MG63 (cell line): ENCODE data around the gene PARK7. TPM values are rescaled to one million over a fixed set of nuclear protein-coding genes. Genes with fewer than 3 reads are reported as not detected.

ENCODE experiments used
- DNase-seq: peaks from one replicate; pipeline ENCODE4 v3.0.0-alpha.2; 2020
- H3K27me3 ChIP-seq: fragments of 250-450 bp; sonication (Bioruptor Pico); 2 replicates; pipeline ENCODE4 v1.5.1; 2020; ENCODE audit warnings: mild to moderate bottlenecking, moderate library complexity
- H3K36me3 ChIP-seq: fragments of 250-450 bp; sonication (Bioruptor Pico); 2 replicates; pipeline ENCODE4 v1.5.1; 2020; ENCODE audit warnings: mild to moderate bottlenecking, moderate library complexity
- H3K4me3 ChIP-seq: fragments of 250-450 bp; sonication (Bioruptor Pico); 2 replicates; pipeline ENCODE4 v1.5.1; 2020; ENCODE audit warnings: mild to moderate bottlenecking, moderate library complexity
- H3K9me3 ChIP-seq: fragments of 250-450 bp; sonication (Bioruptor Pico); 2 replicates; pipeline ENCODE4 v1.5.1; 2020; ENCODE audit warnings: mild to moderate bottlenecking, moderate library complexity
- total RNA-seq: library from RNA; depleted of rRNA; stranded (reverse); fragments of >200 nt; shearing (Covaris generic); gene quantifications from 2 replicates; pipeline ENCODE4 v1.2.3, GENCODE V29; 2014; ENCODE audit warnings: low replicate concordance

PARK7 gene
- total RNA-seq, 1 experiment from 2014 or later, result 398 TPM

DNA sequence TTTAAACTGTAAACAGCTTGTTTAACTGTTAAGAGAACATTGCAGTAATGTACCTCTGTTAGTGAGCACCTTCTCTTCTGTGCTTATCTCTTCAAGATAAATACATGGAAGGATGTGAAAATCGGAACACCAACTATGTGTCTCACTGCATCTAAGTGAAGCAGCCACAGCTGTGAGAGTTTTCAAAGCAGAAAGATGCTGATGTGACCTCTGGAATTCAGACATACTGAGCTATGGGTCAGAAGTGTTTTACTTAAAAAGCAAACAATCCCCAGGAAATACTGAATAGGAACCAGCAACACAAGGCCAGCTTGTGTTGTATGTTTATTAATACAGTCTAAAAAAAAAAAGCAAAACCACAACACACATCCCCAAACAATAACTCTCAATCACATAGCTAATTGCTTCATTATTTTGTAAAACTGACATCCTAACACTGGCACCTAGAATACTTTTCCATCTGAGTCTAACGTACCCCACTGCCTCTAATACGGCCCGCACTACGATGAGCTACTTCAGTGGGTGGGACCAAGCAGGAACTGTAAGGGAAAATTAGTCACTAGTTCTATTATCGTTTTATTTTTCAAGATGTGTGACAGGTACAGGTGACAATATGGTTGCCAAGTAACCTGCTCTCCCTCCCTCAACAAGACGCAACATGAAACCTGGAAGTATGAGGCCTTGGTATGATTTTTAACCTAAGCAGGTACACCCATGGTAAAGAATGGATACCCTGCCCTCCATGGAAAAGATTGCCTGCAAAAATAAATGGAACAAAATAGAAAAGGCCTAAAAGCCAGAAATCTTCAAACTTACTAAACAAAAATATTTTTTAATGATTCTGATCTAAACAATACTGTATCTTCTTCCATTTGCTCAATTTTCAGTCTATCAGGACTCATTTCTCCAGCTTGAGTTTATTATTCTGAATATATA is 50.7 kb downstream of the PARK7 start:
- Histone ChIP-seq H3K27me3 (no peaks in the 10 kb centered on the region), H3K36me3 (peaks cover 83% of the 10 kb centered on the region), H3K9me3 (no peaks in the 10 kb centered on the region), H3K4me3 (no peak overlapping the region)
- DNase-seq, result no peak

DNA sequence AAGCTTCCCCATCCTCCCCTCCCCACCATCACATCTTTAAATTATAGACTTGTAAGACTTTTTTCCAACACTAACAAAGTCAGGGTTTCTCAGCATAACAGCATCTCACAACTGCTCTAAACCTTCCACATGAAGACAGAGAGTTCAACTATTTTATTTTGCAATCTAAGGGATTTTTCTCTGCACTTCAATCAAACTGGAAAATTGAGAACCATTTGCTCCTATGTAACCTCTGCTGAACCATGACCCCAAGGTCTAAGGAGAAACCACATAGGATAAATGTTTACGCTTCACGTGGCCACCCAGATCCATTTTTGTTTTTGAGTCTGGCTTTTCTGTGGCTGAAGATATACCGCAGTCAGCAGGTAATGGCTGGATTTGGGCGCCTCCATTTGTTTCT is 51.4 kb downstream of the PARK7 start:
- DNase-seq, result no peak
- no peaks in the 10 kb centered on the region for H3K27me3 ChIP-seq
- no peaks in the 10 kb centered on the region for H3K9me3 ChIP-seq
- H3K36me3 ChIP-seq, result peaks cover 88% of the 10 kb centered on the region
- H3K4me3 ChIP-seq, result no peak overlapping the region

DNA sequence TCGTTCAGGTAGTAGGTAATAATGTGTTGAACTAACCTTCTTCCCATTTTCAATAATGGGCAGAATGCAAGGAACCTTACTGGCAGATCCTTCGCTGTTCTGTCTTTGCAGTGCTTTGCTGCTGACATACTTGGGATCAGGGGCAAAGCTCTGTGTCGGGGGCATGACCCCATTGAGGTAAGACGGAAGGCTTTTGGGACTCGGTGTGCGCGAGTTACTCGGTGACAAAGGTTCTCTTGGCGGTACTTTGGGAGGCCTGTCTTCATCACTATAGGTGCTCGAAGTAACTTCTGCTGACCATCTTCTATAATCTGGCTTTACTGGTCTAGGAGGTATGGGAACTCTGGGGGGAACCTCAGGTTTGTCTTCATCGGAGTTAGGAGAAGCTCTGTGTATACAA is 51.9 kb downstream of the PARK7 start:
- no peak overlapping the region for H3K4me3 ChIP-seq
- no peak for DNase-seq
- H3K9me3 ChIP-seq, result no peaks in the 10 kb centered on the region
- peaks cover 88% of the 10 kb centered on the region for H3K36me3 ChIP-seq
- H3K27me3 ChIP-seq, result no peaks in the 10 kb centered on the region

DNA sequence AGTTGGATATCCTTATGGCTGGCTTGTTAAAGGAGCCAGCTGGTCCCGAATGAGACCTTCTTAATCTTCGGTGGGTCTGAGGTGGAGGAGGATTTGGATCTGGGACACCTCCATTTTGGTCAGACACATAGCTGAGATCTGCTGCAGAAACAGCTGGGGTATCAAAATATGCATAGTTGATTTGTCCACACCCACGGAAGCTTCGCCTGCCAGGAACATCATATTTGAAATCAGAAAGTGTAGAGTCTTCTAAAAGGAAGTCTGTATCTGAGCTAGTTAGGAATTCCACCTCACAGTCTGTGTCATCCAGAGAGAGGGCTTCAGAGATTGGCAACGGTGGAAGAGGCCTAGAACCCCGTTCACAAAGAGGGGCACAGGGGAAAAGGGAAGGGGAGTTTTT is 52.3 kb downstream of the PARK7 start:
- H3K27me3 ChIP-seq, result no peaks in the 10 kb centered on the region
- no peak overlapping the region for H3K4me3 ChIP-seq
- no peaks in the 10 kb centered on the region for H3K9me3 ChIP-seq
- H3K36me3 ChIP-seq, result peaks cover 85% of the 10 kb centered on the region
- DNase-seq, result no peak

DNA sequence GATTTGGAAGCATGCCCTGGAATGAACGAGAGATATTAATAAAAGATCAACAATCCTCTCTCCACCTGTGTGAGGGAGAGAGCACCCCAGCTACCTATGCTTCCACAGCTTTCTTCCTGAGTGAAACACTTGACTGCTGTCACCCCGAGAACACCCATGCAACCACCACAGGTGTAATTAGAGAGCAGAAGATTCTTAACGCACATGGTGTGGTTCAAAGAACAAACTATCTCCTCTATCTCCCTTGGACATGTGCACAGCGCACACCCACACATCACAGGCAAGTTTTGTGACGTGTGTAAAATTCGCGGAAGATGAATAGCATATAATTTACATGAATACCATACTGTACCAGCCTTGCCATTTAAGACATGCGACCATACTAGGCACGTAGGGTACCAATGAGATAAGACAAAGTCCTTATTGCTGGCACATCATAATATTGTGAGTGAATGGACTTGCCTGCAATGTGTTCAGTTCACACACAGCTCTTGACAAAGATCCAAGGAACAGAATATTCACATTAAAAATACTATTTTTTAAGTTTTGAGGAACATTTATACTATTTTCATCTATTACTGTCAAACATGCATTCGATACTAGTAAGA is 53.0 kb downstream of the PARK7 start:
- Histone ChIP-seq H3K4me3 (no peak overlapping the region), H3K9me3 (no peaks in the 10 kb centered on the region), H3K36me3 (peaks cover 83% of the 10 kb centered on the region), H3K27me3 (no peaks in the 10 kb centered on the region)
- DNase-seq, result no peak

DNA sequence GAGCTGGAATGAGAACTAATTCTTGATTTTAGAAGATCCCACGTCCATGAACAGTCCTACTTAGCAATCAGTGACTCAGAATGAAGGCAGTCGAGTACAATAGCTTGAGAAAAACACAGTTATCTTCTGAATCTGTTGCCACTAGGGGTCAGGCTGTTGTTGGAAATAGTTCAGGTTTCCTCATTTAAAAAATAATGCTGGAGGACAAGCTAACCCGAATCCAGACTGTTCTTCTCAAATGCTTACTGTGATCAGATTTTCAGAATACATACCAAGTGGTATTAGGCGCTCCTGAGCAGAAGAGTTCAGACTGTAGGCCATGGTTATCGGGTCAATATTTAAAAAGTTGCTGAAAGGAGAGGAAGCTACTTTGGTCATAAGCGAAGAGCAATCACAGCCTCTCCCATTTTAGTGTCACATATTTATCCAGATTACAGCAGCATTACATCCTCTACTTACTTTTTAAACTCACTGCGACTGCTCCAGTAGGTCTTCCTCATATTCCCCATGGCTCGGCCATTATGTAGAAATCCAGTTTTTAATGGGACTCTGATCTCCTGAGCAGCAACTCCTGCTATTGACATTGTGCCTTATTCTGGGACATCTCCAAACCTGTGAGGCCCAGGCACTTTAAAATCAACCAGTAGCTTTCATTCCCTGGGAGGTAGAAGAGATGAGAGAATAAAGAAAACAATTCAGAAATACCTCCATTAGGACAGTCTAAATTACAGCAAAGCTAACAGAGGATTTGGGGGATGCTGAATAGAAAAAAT is 53.7 kb downstream of the PARK7 start:
- DNase-seq, result no peak
- Histone ChIP-seq H3K36me3 (peaks cover 83% of the 10 kb centered on the region), H3K4me3 (no peak overlapping the region), H3K27me3 (no peaks in the 10 kb centered on the region), H3K9me3 (no peaks in the 10 kb centered on the region)

DNA sequence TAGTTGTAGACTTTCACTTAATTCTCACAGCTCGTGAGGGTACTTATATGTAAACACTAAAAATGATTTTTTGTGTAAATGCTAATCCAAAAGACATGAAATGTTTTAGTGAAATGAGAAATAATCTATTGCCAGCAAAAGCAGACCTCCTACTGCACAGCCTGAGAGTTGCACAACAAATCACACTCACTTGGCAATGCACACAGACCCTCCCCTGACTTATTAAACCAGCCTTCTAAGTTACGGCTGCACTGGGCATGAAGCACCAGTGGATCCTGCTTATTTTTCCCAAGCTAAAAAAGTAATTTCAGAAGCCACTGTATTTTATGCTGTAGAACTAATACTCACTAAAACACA is 54.3 kb downstream of the PARK7 start:
- Histone ChIP-seq H3K9me3 (no peaks in the 10 kb centered on the region), H3K4me3 (no peak overlapping the region), H3K36me3 (peaks cover 82% of the 10 kb centered on the region), H3K27me3 (no peaks in the 10 kb centered on the region)
- DNase-seq, result peak; percentile 42

DNA sequence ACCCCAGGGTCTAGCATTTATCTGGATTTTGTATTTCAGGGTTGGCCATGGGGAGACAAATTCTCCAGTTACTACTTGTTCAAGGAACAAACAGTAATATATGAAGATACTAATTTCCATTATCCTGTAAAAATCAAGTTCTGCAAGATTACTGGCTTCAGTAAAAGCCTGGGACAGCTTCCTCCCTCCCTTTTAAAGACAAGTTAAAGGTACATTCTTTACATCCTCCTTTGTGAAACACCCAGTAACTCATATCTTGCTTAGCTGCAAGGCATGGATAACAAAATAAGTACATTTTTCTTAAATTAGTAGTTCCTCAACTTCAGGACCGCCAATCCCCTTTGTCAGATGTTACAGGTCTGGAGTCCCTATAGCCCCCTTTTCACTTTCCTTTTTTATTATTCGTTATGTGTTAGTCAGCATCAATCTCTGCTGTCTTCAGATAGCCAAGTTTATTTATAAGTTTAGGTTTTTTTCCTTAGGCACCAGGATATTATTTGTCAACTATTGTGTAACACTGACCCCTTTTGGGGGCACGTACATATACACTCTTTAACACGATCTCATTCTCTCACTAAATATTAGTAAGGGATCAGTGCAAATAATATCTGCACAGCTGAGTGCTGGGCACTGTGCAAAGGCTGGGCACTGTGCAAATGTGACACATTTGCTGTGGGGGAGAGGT is 54.8 kb downstream of the PARK7 start:
- H3K36me3 ChIP-seq, result peaks cover 82% of the 10 kb centered on the region
- no peaks in the 10 kb centered on the region for H3K27me3 ChIP-seq
- H3K9me3 ChIP-seq, result no peaks in the 10 kb centered on the region
- DNase-seq, result no peak
- H3K4me3 ChIP-seq, result no peak overlapping the region

DNA sequence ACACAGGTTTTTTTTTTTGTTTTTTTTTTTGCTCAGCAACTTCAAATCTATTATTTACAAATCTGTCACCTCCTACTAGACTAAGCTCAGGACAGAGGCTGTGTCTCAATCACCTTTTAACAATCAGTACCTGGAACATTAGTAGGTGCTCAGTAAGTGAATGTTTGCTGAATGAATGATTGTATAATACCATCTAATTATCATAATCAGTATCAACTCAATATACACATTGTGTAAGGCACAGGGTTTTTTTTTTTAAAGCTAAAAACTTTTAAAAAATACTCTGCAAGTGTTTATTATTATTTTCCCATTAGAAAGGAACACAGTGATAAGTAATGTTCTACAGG is 55.4 kb downstream of the PARK7 start:
- no peak overlapping the region for H3K4me3 ChIP-seq

DNA sequence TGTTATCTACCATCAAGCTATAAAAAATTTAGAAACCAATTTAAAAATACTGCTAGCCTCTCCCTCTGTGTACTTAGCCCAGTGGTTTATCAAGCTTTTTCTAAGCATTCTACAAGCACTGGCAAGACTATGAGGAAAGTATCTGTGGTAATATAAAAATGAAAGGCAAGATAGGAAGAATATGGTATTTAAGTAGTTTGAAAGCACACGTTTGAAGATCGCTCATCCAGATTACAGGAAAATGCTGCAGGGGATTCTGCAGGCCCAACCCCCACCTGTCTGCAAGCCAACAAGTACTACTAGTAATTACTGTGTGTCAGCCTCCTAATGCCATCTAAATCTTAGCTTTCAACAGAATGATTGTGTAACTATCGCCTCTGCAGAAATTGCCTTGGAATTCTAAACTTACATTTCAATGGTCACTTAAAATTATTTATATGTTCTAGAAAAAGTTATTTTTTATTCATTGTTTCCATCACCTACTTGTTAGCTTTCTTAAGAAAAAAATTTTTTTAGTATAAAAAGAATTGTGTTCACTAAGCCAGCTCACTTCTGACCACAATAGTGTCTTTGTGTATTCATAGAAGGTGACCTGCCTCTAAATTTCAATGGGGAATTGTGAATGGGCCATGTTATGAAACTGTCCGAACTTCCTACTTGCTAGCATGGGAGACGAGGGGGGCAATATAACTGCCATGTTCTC is 56.1 kb downstream of the PARK7 start:
- peak; percentile 41 for DNase-seq
- Histone ChIP-seq H3K27me3 (no peaks in the 10 kb centered on the region), H3K4me3 (no peak overlapping the region), H3K9me3 (no peaks in the 10 kb centered on the region), H3K36me3 (peaks cover 80% of the 10 kb centered on the region)

More for the DNA sequence above, 55.4 kb downstream of the PARK7 start:
- Histone ChIP-seq H3K9me3 (no peaks in the 10 kb centered on the region), H3K27me3 (no peaks in the 10 kb centered on the region), H3K36me3 (peaks cover 82% of the 10 kb centered on the region)
- DNase-seq, result no peak

DNA sequence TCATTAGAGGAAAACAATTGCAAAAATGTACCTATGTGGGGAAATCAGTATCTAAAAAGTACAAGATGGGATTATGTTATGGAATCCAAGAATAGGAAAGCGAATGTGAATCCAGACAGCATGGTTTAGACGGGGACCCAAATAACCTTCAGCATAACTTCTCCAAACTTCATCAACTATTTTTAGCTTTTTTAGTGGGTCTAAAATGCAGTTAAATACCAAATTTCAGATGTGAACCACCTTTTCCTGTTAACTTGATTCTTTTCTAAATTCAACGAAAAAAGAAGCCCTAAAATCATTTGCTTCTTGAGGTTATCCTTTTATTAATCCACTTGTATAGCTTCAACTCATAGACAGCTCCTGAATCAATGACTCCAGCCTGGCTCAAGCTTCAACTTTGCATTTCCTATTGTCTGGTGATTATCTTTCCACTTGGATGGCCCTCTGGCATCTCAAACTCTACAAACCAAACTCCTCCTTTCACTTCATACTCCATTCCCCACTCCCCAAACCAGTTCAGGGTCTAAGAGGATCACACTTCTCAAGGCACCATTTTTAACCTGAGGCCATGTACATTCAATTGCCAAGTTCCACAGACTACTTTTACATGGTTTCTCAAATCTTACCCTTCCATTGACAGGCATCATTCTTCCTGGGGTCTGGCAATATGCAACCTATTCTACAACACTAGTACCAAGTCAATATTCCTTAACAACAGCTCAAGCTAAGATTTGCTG is 57.1 kb downstream of the PARK7 start:
- Histone ChIP-seq H3K9me3 (no peaks in the 10 kb centered on the region), H3K36me3 (peaks cover 79% of the 10 kb centered on the region), H3K27me3 (no peaks in the 10 kb centered on the region), H3K4me3 (no peak overlapping the region)
- DNase-seq, result no peak

DNA sequence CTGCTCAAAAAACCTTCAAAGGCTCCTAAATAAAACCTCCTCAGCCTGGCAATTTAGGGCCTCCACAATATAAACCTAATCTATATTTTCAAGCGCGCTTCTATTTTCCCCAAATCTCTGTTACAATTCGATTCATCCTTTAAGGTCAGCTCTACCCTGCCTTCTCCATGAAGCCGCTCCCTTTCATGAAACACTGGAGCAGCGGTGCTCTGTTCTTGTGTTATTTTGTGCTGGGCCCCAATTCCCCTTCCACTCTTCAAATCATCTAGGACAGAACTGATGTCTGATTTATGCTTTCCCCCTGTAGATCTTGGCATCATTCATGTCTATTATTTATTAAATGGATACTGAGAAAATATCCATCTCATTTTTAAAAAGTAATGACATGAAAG is 57.7 kb downstream of the PARK7 start:
- H3K36me3 ChIP-seq, result peaks cover 79% of the 10 kb centered on the region
- no peaks in the 10 kb centered on the region for H3K27me3 ChIP-seq
- no peak for DNase-seq
- no peaks in the 10 kb centered on the region for H3K9me3 ChIP-seq
- no peak overlapping the region for H3K4me3 ChIP-seq

DNA sequence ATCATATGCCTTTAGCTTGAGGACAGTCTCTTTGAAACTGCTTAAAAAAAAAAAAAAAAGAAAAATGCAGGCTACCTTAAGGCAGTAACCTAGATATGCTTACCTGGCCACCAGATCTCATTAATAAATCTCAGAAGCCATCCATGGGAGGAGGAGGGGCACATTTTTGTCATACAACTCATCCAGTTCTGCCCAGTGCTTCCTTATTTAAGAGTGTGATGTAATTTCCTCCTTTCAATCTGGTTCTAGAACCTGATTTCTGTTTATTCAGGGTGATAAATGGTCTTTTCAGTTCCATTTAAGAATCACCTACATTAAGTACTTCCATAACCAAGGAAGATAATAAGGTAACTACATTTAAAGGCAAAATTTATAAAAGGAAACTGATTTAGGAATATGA is 58.5 kb downstream of the PARK7 start:
- peak; percentile 37 for DNase-seq
- H3K9me3 ChIP-seq, result no peaks in the 10 kb centered on the region
- peaks cover 79% of the 10 kb centered on the region for H3K36me3 ChIP-seq
- H3K4me3 ChIP-seq, result no peak overlapping the region
- no peaks in the 10 kb centered on the region for H3K27me3 ChIP-seq

DNA sequence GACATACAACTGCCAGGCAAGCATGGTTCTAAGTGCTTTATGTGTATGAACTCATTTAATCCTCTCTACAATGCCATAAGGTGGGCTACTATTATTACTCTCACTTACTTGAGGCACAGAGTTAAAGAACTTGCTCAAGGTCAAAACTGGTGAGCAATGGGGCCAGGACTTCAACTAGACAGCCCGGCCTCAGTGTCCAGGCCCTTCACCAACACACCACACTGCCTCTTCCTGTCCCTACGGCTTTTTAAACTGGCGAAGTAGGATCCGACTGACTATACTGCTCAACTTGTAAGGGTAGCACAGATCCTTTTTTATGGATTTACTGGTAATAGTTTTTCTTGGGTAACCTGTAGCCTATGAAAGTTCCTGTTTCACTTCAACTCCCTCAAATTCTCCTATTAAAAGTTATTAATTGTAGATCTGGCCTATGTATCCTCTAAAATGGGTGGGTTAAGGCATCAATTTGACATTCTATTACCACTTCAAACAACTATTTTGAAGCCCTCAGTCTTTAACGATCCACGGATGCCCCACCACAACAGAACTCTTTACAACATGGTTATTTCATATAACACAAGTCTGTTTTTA is 60.3 kb downstream of the PARK7 start:
- Histone ChIP-seq H3K4me3 (peak overlapping the region; percentile 56), H3K36me3 (peaks cover 64% of the 10 kb centered on the region), H3K9me3 (no peaks in the 10 kb centered on the region), H3K27me3 (no peaks in the 10 kb centered on the region)
- DNase-seq, result no peak

DNA sequence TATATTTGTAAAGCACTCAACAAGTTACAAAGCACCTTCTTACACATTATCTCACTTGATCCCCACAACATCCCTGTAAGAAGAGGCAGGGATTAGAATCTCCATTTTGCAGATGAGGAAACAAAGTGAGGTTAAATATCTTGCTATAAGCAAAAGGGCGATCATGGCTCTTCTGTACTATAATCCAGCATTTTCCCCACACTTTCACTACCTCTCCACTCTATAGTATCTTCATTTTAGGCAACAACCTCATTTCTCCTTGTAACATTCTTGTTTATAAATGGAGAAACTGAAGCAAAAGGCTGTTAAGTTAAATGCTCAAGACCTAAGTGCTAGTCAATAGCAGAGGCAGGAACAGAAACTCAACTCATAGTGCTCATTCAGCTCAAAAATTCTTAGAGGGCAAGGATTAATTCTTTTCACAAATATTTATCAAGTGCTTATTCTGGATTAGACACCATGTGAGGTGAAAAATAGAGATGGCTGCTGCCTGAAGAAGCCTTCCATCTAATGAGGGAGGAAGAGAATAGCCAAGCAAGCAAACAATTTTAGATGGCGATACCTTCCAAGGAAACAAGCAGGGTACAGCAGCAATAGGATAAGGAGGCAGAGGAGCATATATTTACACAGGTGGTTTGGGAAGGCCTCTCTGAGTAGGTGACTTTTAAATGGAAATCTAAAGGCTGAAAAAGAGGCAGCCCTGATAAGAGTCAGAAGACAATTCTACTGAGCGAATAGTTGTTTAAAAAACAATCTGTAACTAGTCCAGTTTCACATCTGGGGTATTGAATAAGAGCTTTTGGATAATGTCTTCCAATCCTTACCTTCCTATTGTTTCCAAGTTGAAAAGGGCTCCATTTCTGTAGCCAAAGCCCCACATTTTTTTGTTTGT is 61.1 kb downstream of the PARK7 start:
- H3K27me3 ChIP-seq, result no peaks in the 10 kb centered on the region
- DNase-seq, result no peak
- peaks cover 58% of the 10 kb centered on the region for H3K36me3 ChIP-seq
- no peaks in the 10 kb centered on the region for H3K9me3 ChIP-seq
- peak overlapping the region; percentile 56 for H3K4me3 ChIP-seq
